RWPE2 (cell line): ENCODE results near the gene LYZL6.
"Not testable (repeated sequence)": the region's sequence is repeated elsewhere in the genome, so short reads cannot be mapped to it uniquely, and the experiment has no call there.

Source experiments
- ATAC-seq: fragments of 200-7000 bp; cut with Tn5 transposase; 3 replicates; pipeline ENCODE4 v1.9.1; 2021; ENCODE audit warnings: low read depth
- DNase-seq: peaks from one replicate; pipeline ENCODE4 v3.0.0-alpha.2; 2020; ENCODE audit warnings: low spot score
- H3K27ac ChIP-seq: fragments of 450-650 bp; 2 replicates; pipeline ENCODE4 v1.5.1; 2017; ENCODE audit warnings: mild to moderate bottlenecking; ENCODE audit not compliant: poor library complexity, severe bottlenecking
- H3K27me3 ChIP-seq: fragments of 250-450 bp; sonication (Bioruptor Pico); 2 replicates; pipeline ENCODE4 v1.5.1; 2021; ENCODE audit warnings: mild to moderate bottlenecking, moderate library complexity; ENCODE audit not compliant: insufficient read depth, poor library complexity, severe bottlenecking
- H3K36me3 ChIP-seq: fragments of 250-450 bp; sonication (Bioruptor Pico); 2 replicates; pipeline ENCODE4 v1.5.1; 2020; ENCODE audit warnings: low read depth, mild to moderate bottlenecking, moderate library complexity
- H3K4me1 ChIP-seq: fragments of 250-450 bp; sonication (Bioruptor Pico); 2 replicates; pipeline ENCODE4 v1.5.1; 2021; ENCODE audit warnings: mild to moderate bottlenecking, moderate library complexity; ENCODE audit not compliant: insufficient read depth, poor library complexity, severe bottlenecking
- H3K4me3 ChIP-seq: fragments of 250-450 bp; sonication (Bioruptor Pico); 2 replicates; pipeline ENCODE4 v1.5.1; 2021; ENCODE audit warnings: mild to moderate bottlenecking, moderate library complexity; ENCODE audit not compliant: severe bottlenecking
- H3K9me3 ChIP-seq: fragments of 250-450 bp; sonication (Bioruptor Pico); 2 replicates; pipeline ENCODE4 v1.5.1; 2021; ENCODE audit warnings: mild to moderate bottlenecking, moderate library complexity; ENCODE audit not compliant: severe bottlenecking
- CTCF ChIP-seq: fragments of 450-650 bp; IDR thresholded peaks from one replicate; pipeline ENCODE4 v1.5.1; 2017; ENCODE audit warnings: mild to moderate bottlenecking, moderate library complexity; ENCODE audit not compliant: poor library complexity, severe bottlenecking

Gene LYZL6

GRCh38 chr17:35949401-35949800 lies 5.9 kb upstream of the LYZL6 start:
- Histone ChIP-seq H3K4me3 (no peak overlapping the region), H3K9me3 (no peaks in the 10 kb centered on the region), H3K4me1 (peaks cover 3% of the 10 kb centered on the region), H3K36me3 (no peaks in the 10 kb centered on the region), H3K27me3 (no peaks in the 10 kb centered on the region), H3K27ac (no peak overlapping the region)
- DNase-seq (no peak), ATAC-seq (no peak)
- no peak for TF ChIP-seq CTCF

GRCh38 chr17:35948092-35948491 lies 4.6 kb upstream of the LYZL6 start:
- ATAC-seq (no peak), DNase-seq (no peak)
- Histone ChIP-seq H3K4me3 (no peak overlapping the region), H3K27ac (no peak overlapping the region), H3K36me3 (no peaks in the 10 kb centered on the region), H3K4me1 (peaks cover 3% of the 10 kb centered on the region), H3K27me3 (no peaks in the 10 kb centered on the region), H3K9me3 (no peaks in the 10 kb centered on the region)
- TF ChIP-seq CTCF: no peak

- ATAC-seq (peak; percentile 85), DNase-seq (no peak)
- Histone ChIP-seq H3K36me3 (no peaks in the 10 kb centered on the region), H3K27ac (no peak overlapping the region), H3K27me3 (no peaks in the 10 kb centered on the region), H3K4me1 (peaks cover 3% of the 10 kb centered on the region), H3K9me3 (no peaks in the 10 kb centered on the region), H3K4me3 (no peak overlapping the region)
- TF ChIP-seq CTCF: peak; percentile 95
Measured at GRCh38 chr17:35947156-35947585, 3.7 kb upstream of the LYZL6 start.

DNA sequence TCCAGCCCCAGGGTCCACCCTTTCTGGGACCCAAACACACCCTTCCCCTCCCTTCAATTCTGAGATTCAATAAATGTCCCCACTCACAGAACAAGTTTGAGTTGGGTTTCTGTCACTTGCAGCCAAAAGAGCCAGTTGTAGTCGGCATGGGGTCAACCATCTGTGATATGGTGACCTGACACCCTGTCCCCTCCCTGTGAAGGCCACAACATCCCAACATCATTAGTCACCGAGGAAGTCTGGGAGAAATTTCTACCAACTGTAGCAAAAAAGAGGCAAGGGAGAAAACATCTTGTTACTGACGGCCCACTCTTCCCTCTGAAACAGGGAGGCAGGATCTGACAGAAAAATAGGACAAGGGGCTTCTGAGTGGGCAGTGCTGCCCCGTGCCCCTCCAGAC lies 638 bp upstream of the LYZL6 start:
- H3K9me3 ChIP-seq: no peaks in the 10 kb centered on the region
- ATAC-seq (no peak), DNase-seq (no peak)
- no peaks in the 10 kb centered on the region for H3K36me3 ChIP-seq
- H3K27ac ChIP-seq: no peak overlapping the region
- H3K4me3 ChIP-seq: no peak overlapping the region
- H3K27me3 ChIP-seq: no peaks in the 10 kb centered on the region
- no peak for TF ChIP-seq CTCF
- peaks cover 3% of the 10 kb centered on the region for H3K4me1 ChIP-seq

- no peaks in the 10 kb centered on the region for H3K36me3 ChIP-seq
- no peaks in the 10 kb centered on the region for H3K9me3 ChIP-seq
- no peaks in the 10 kb centered on the region for H3K27me3 ChIP-seq
- no peak overlapping the region for H3K27ac ChIP-seq
- no peak overlapping the region for H3K4me3 ChIP-seq
- H3K4me1 ChIP-seq: peaks cover 3% of the 10 kb centered on the region
- TF ChIP-seq CTCF: no peak
- DNase-seq (no peak), ATAC-seq (no peak)
Measured at GRCh38 chr17:35942588-35943186, 826 bp downstream of the LYZL6 start.

DNA sequence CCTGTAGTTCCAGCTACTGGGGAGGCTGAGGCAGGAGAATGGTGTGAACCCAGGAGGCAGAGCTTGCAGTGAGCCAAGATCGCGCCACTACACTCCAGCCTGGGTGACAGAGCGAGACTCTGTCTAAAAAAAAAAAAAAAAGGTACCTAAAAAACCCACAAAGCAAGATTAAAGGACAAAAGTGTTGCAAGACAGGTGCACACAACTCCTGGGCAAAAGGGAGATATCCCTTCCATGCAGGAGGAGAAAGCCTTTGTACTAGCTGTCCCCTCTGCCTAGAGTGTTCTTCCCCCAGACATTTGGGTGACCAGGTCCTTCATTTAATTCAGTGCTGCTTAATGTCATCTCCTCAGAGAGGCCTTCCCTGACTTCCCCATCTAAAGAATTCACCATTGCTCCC lies 5.0 kb downstream of the LYZL6 start:
- not testable (repeated sequence) for ATAC-seq, DNase-seq, H3K4me1 ChIP-seq

More for the DNA sequence above, 5.0 kb downstream of the LYZL6 start:
- not testable (repeated sequence) for H3K36me3 ChIP-seq, H3K27ac ChIP-seq, H3K27me3 ChIP-seq, H3K4me3 ChIP-seq, H3K9me3 ChIP-seq
